Endothelial cell of umbilical vein (primary cell): ENCODE data around the gene RIPPLY1. TPM values are rescaled to one million over a fixed set of nuclear protein-coding genes. Genes with fewer than 3 reads are reported as not detected.

Experiments
- BruUV-seq: library from RNA; stranded (reverse); fragments of 400-500 nt; replicated peaks from 2 replicates; lab custom pipeline; 2021; lab: Mats Ljungman, UMichigan
- CTCF ChIA-PET: fragments of 300-600, 350-600 bp; sonication (Branson Sonifier 250); formaldehyde crosslinking; loops from one replicate; lab custom pipeline; 2021; ENCODE audit warnings: antibody characterized with exemption, inconsistent platforms; lab: Charles Lee
- POLR2A ChIA-PET: fragments of 300-600, 350-600 bp; sonication (Branson Sonifier 250); formaldehyde crosslinking; loops from one replicate; lab custom pipeline; 2021; ENCODE audit warnings: antibody characterized with exemption, inconsistent platforms; lab: Charles Lee
- DNase-seq: peaks from one replicate; pipeline ENCODE4 v3.0.0-alpha.2; 2011; ENCODE audit warnings: low read depth, low spot score
- FAIRE-seq: peaks from 2 replicates; lab custom pipeline; 2011; peaks lifted over from hg19 to GRCh38; lab: Jason Lieb, UNC
- H2AFZ ChIP-seq: 2 replicates; pipeline ENCODE4 v1.6.0; 2012; ENCODE audit warnings: low read depth, low read length, control low read depth, inconsistent platforms
- H3K27ac ChIP-seq: 2 replicates; pipeline ENCODE4 v1.5.1; 2011; ENCODE audit warnings: low read depth, mild to moderate bottlenecking, control low read depth, low read length, moderate library complexity; ENCODE audit not compliant: insufficient read depth
- H3K27me3 ChIP-seq, 2 experiments: 2 replicates each; pipeline versions ENCODE4 v1.6.0 to v1.6.1; 2011; ENCODE audit warnings: low read length in 2 of 2, mixed read lengths in 1 of 2; ENCODE audit not compliant: control insufficient read depth in 2 of 2, insufficient read depth in 2 of 2
- H3K36me3 ChIP-seq, 2 experiments: 2 replicates in 1 of 2; 3 replicates in 1 of 2; pipeline ENCODE4 v1.5.1; 2011; ENCODE audit warnings: low read length in 2 of 2, mild to moderate bottlenecking in 1 of 2, moderate library complexity in 1 of 2; ENCODE audit not compliant: control insufficient read depth in 2 of 2, insufficient read depth in 2 of 2; ENCODE audit errors: extremely low read depth in 1 of 2
- H3K4me1 ChIP-seq: 3 replicates; pipeline ENCODE4 v1.5.1; 2011; ENCODE audit warnings: mild to moderate bottlenecking, low read length; ENCODE audit not compliant: control insufficient read depth, insufficient read depth; ENCODE audit errors: extremely low read depth
- H3K4me2 ChIP-seq: 2 replicates; pipeline ENCODE4 v1.6.1; 2011; ENCODE audit warnings: low read length, control low read depth, mixed read lengths; ENCODE audit not compliant: insufficient read depth
- H3K4me3 ChIP-seq, 3 experiments: fragments of 200-600 bp in 1 of 3; sonication (generic), shearing (Covaris generic) in 1 of 3; replicated peaks in 1 of 3; 2 replicates each; pipeline ENCODE4 v1.5.1; 2011 to 2016; ENCODE audit warnings: control low read depth in 3 of 3, low read length in 3 of 3, mild to moderate bottlenecking in 2 of 3, inconsistent platforms in 1 of 3, low read depth in 1 of 3, moderate library complexity in 1 of 3; ENCODE audit not compliant: insufficient read depth in 1 of 3
- H3K79me2 ChIP-seq: 2 replicates; pipeline ENCODE4 v1.6.0; 2012; ENCODE audit warnings: low read length, inconsistent platforms; ENCODE audit not compliant: control insufficient read depth, insufficient read depth
- H3K9ac ChIP-seq: replicated peaks from 2 replicates; pipeline ENCODE3; 2011; ENCODE audit warnings: low read length, control low read depth; ENCODE audit not compliant: insufficient read depth; ENCODE audit errors: extremely low read depth
- H3K9me1 ChIP-seq: replicated peaks from 3 replicates; pipeline ENCODE4 v1.6.0; 2011; ENCODE audit warnings: mild to moderate bottlenecking, low read length; ENCODE audit not compliant: control insufficient read depth, insufficient read depth; ENCODE audit errors: extremely low read depth
- H3K9me3 ChIP-seq: replicated peaks from 2 replicates; pipeline ENCODE4 v1.5.1; 2012; ENCODE audit warnings: low read length, inconsistent platforms; ENCODE audit not compliant: control insufficient read depth, insufficient read depth
- H4K20me1 ChIP-seq: replicated peaks from 2 replicates; pipeline ENCODE3; 2011; ENCODE audit warnings: mild to moderate bottlenecking, low read length; ENCODE audit not compliant: control insufficient read depth, insufficient read depth; ENCODE audit errors: extremely low read depth
- EZH2 ChIP-seq: IDR thresholded peaks from 2 replicates; pipeline ENCODE4 v1.6.1; 2012; ENCODE audit warnings: borderline replicate concordance, low read depth, mild to moderate bottlenecking, moderate library complexity, low read length, inconsistent platforms; ENCODE audit not compliant: severe bottlenecking
- FOS ChIP-seq: IDR thresholded peaks from 2 replicates; pipeline ENCODE4 v1.6.1; 2011; ENCODE audit warnings: mild to moderate bottlenecking, low read length, moderate library complexity, borderline replicate concordance; ENCODE audit not compliant: insufficient read depth
- GATA2 ChIP-seq: IDR thresholded peaks from 2 replicates; pipeline ENCODE4 v1.7.0; 2011; ENCODE audit warnings: low read depth, mild to moderate bottlenecking, moderate library complexity, mixed read lengths, low read length; ENCODE audit not compliant: insufficient read length, insufficient read depth
- JUN ChIP-seq: IDR thresholded peaks from 2 replicates; pipeline ENCODE4 v1.6.1; 2011; ENCODE audit warnings: borderline replicate concordance, low read depth; ENCODE audit not compliant: insufficient read length, insufficient read depth
- MYC ChIP-seq: IDR thresholded peaks from one replicate; pipeline ENCODE4 v1.6.1; 2011; ENCODE audit warnings: mild to moderate bottlenecking, low read depth, low read length
- POLR2A ChIP-seq: IDR thresholded peaks from 2 replicates; pipeline ENCODE4 v1.6.1; 2012; ENCODE audit warnings: low read depth, mild to moderate bottlenecking, control low read depth, low read length
- POLR2AphosphoS5 ChIP-seq: IDR thresholded peaks from 2 replicates; pipeline ENCODE4 v1.6.1; 2012; ENCODE audit warnings: low read depth, mild to moderate bottlenecking, control low read depth, low read length, moderate library complexity; ENCODE audit not compliant: insufficient read depth
- dilution Hi-C: fragments of 300-500 bp; cut with MboI; formaldehyde crosslinking; loops from one replicate; pipeline ENCODE4 v1.15.0; 2019; ENCODE audit warnings: low sequenced_read_pairs; ENCODE audit not compliant: extremely low pct_ligation_motif_present
- intact Hi-C: fragments of 100-400 bp; cut with micrococcal nuclease; formaldehyde crosslinking; loops from one replicate; pipeline ENCODE4 v1.10.0; 2022
- polyA plus RNA-seq, 4 experiments: library from polyadenylated mRNA; depleted of rRNA in 3 of 4; stranded (reverse) in 3 of 4; unstranded in 1 of 4; fragments of >200 nt; gene quantifications; 2 replicates each; pipeline versions ENCODE4 v1.2.1 to v1.2.3, GENCODE V29; 2011 to 2012; ENCODE audit warnings: missing spikeins in 1 of 4
- total RNA-seq: library from RNA; stranded (reverse); gene quantifications from 2 replicates; pipeline ENCODE4 v1.2.3, GENCODE V29; 2021
- TF ChIP-seq, protein P1 (sequence below), 2 donors: IDR thresholded peaks; 1 replicate in 1 of 2; 2 replicates in 1 of 2; pipeline ENCODE4 v1.5.1; 2011; ENCODE audit warnings: low read length in 2 of 2, mild to moderate bottlenecking in 2 of 2, moderate library complexity in 2 of 2, control low read depth in 1 of 2, inconsistent platforms in 1 of 2, low read depth in 1 of 2; ENCODE audit not compliant: insufficient read depth in 1 of 2; ENCODE audit errors: extremely low read depth in 1 of 2
- TF ChIP-seq, protein P2 (sequence below): IDR thresholded peaks from 2 replicates; pipeline ENCODE4 v1.6.1; 2011; ENCODE audit not compliant: insufficient read depth, insufficient read length

RIPPLY1 gene
- total and polyA plus RNA-seq, 2 donors (not counting 3 experiments of a cell fraction or from before 2014, with no cell fraction given): not detected

DNA sequence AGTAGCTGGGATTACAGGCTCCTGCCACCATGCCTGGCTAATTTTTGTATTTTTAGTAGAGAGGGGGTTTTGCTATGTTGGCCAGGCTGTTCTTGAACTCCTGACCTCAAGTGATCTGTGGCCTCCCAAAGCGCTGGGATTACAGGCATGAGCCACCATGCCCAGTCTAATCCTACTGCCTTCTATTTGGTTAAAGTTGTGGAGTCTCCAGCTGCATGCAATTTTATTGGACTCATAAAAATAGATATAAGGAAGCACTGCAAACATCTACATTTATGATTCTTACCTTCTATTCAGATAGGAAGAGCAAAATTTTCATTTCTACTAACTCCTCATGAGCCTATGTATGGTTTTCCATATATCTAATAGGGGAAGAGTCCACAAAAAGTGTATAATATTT lies 13.7 kb downstream of the RIPPLY1 start:
- no peaks in the 10 kb centered on the region for H3K4me1 ChIP-seq
- FAIRE-seq (no peak), DNase-seq (no peak)
- H3K4me2 ChIP-seq: no peak overlapping the region
- TF ChIP-seq POLR2A: no peak
- TF ChIP-seq, protein P1, sequence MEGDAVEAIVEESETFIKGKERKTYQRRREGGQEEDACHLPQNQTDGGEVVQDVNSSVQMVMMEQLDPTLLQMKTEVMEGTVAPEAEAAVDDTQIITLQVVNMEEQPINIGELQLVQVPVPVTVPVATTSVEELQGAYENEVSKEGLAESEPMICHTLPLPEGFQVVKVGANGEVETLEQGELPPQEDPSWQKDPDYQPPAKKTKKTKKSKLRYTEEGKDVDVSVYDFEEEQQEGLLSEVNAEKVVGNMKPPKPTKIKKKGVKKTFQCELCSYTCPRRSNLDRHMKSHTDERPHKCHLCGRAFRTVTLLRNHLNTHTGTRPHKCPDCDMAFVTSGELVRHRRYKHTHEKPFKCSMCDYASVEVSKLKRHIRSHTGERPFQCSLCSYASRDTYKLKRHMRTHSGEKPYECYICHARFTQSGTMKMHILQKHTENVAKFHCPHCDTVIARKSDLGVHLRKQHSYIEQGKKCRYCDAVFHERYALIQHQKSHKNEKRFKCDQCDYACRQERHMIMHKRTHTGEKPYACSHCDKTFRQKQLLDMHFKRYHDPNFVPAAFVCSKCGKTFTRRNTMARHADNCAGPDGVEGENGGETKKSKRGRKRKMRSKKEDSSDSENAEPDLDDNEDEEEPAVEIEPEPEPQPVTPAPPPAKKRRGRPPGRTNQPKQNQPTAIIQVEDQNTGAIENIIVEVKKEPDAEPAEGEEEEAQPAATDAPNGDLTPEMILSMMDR (IDR thresholded peaks at IDR 0.05; ENCODE audit: extremely low read depth in 1 of 2, insufficient read depth in 1 of 2, low read depth in 1 of 2, low read length in 2 of 2): no peak
- no peak for TF ChIP-seq EZH2
- no peak for TF ChIP-seq FOS
- no peak for TF ChIP-seq GATA2
- no peaks in the 10 kb centered on the region for H3K9me3 ChIP-seq
- POLR2A ChIA-PET: no interaction called here
- H3K27ac ChIP-seq: no peak overlapping the region
- CTCF ChIA-PET: interaction anchor here (1.9 kb wide), 1 partner anchor 15 kb away, joined by 5 read pairs; no protein-coding TSS in a partner anchor
- H4K20me1 ChIP-seq: no peaks in the 10 kb centered on the region
- dilution Hi-C loops: no loop called here
- H3K9ac ChIP-seq: no peak overlapping the region
- H2AFZ ChIP-seq: no peak overlapping the region
- H3K36me3 ChIP-seq: no peaks in the 10 kb centered on the region
- no peaks in the 10 kb centered on the region for H3K79me2 ChIP-seq
- no TSS peak for BruUV-seq
- no peak overlapping the region for H3K4me3 ChIP-seq
- intact Hi-C loops: no loop called here
- no peaks in the 10 kb centered on the region for H3K9me1 ChIP-seq
- H3K27me3 ChIP-seq: no peaks in the 10 kb centered on the region

DNA sequence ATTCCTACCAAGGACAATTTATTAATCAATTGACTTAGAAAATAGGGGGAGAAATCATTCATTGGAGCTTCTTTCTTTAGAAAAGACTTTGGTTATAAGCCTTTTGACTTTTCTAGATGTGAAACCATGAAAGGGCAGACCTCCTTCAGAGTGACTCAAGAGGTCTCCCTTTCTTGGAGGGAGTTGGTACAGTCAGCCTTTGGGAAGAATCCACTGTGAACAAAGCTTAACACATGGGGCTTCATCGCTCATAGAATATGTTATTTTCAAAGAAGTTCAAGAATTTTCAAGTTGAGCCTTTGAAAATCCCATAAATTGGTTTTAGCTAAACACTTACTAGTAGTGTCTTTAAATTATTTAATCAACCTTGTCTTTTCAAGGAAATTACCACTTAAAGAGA lies 28.0 kb downstream of the RIPPLY1 start:
- no peaks in the 10 kb centered on the region for H3K36me3 ChIP-seq
- H3K9me1 ChIP-seq: no peaks in the 10 kb centered on the region
- H3K27ac ChIP-seq: no peak overlapping the region
- dilution Hi-C loops (no loop called here), intact Hi-C loops (loop anchor here (10.0 kb wide), 1 partner anchor 1020 kb away; no protein-coding TSS in a partner anchor)
- H3K27me3 ChIP-seq: no peaks in the 10 kb centered on the region
- H3K9ac ChIP-seq: no peak overlapping the region
- no peaks in the 10 kb centered on the region for H4K20me1 ChIP-seq
- no peak for FAIRE-seq
- H3K4me1 ChIP-seq: no peaks in the 10 kb centered on the region
- no peak for TF ChIP-seq MYC
- no peak for TF ChIP-seq FOS
- no peak for TF ChIP-seq JUN
- TF ChIP-seq, protein P2, sequence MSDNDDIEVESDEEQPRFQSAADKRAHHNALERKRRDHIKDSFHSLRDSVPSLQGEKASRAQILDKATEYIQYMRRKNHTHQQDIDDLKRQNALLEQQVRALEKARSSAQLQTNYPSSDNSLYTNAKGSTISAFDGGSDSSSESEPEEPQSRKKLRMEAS: no peak
- no peak for TF ChIP-seq POLR2AphosphoS5
- no peak for TF ChIP-seq GATA2
- no peak for TF ChIP-seq POLR2A
- no peak for TF ChIP-seq EZH2
- TF ChIP-seq, protein P1 (IDR thresholded peaks at IDR 0.05; ENCODE audit: extremely low read depth in 1 of 2, insufficient read depth in 1 of 2, low read depth in 1 of 2, low read length in 2 of 2): no peak
- ChIA-PET CTCF (interaction anchor here (1.1 to 3.3 kb wide), 11 partner anchors 8 to 553 kb away, joined by 3 to 28 read pairs (median 5); no protein-coding TSS in a partner anchor), POLR2A (no interaction called here)
- no peak overlapping the region for H3K4me3 ChIP-seq
- H2AFZ ChIP-seq: no peak overlapping the region
- no TSS peak for BruUV-seq
- H3K79me2 ChIP-seq: no peaks in the 10 kb centered on the region
- no peak overlapping the region for H3K4me2 ChIP-seq
- H3K9me3 ChIP-seq: no peaks in the 10 kb centered on the region
- DNase-seq: no peak
